ENCODE measurements around the gene AFF1. TPM values are rescaled to one million over a fixed set of nuclear protein-coding genes. Genes with fewer than 3 reads are reported as not detected.

Gene AFF1
- total and polyA plus RNA-seq, 7 donors = 7.2 to 100 (median 61.7) TPM

DNA sequence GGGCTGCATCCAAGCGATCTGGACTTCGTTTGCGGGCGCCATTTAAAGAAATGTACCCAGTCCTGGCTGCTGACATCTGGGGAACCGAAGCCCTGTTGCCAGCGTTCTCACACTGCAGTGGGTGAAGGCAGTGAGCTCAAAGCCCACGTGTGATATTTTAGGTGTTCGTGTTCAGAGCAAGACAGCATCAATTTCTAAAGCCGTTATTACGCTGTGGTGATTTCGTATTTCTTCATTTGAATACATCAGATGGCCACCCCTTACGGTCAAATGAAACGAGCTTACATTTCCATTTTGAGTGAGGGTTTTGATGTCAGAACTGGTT, 42.2 kb upstream of the AFF1 start:
- Histone ChIP-seq H3K9me3 (no peaks in the 10 kb centered on the region), H3K27ac (peak overlapping the region in 3 of 4 donors; percentile 16 to 58 (median 50)), H3K4me1 (peaks cover 0 to 15% (median 7%) of the 10 kb centered on the region in 4 donors), H3K4me3 (peak overlapping the region; percentile 54 to 85 (median 76)), H3K27me3 (no peaks in the 10 kb centered on the region), H3K36me3 (no peaks in the 10 kb centered on the region)
- intact Hi-C loops (cut with DNase I) = no loop called here
- DNase-seq = no peak
- WGBS, 2 donors = 12 to 16% methylated on average over 13 of the region's 13 CpGs
- TF ChIP-seq POLR2A (IDR thresholded peaks at IDR 0.05) = no peak
- no peak for TF ChIP-seq CTCF (IDR thresholded peaks at IDR 0.05)
- TF ChIP-seq POLR2AphosphoS5 (IDR thresholded peaks at IDR 0.05) = no peak
- TF ChIP-seq EP300 (IDR thresholded peaks at IDR 0.05) = no peak

GRCh38 chr4:86893136-86893535, 41.7 kb upstream of the AFF1 start:
- H3K9me3 ChIP-seq = no peaks in the 10 kb centered on the region
- H3K27me3 ChIP-seq = no peaks in the 10 kb centered on the region
- H3K27ac ChIP-seq = no peak overlapping the region
- DNase-seq = no peak
- WGBS, 2 donors = 90 to 94% methylated on average over 19 of the region's 19 CpGs
- H3K4me3 ChIP-seq = peak overlapping the region in 1 of 4 donors; percentile 79
- intact Hi-C loops (cut with DNase I) = no loop called here
- peaks cover 0 to 15% (median 7%) of the 10 kb centered on the region in 4 donors for H3K4me1 ChIP-seq
- TF ChIP-seq POLR2AphosphoS5 (IDR thresholded peaks at IDR 0.05) (no peak), POLR2A (IDR thresholded peaks at IDR 0.05) (no peak), CTCF (IDR thresholded peaks at IDR 0.05) (no peak), EP300 (IDR thresholded peaks at IDR 0.05) (no peak)
- no peaks in the 10 kb centered on the region for H3K36me3 ChIP-seq

GRCh38 chr4:86894455-86894854, 40.4 kb upstream of the AFF1 start:
- H3K27me3 ChIP-seq = no peaks in the 10 kb centered on the region
- H3K36me3 ChIP-seq = no peaks in the 10 kb centered on the region
- intact Hi-C loops (cut with DNase I) = no loop called here
- no peak for DNase-seq
- no peak for TF ChIP-seq EP300 (IDR thresholded peaks at IDR 0.05)
- TF ChIP-seq POLR2A (IDR thresholded peaks at IDR 0.05) = no peak
- TF ChIP-seq POLR2AphosphoS5 (IDR thresholded peaks at IDR 0.05) = no peak
- TF ChIP-seq CTCF (IDR thresholded peaks at IDR 0.05) = no peak
- H3K4me3 ChIP-seq = no peak overlapping the region
- H3K9me3 ChIP-seq = no peaks in the 10 kb centered on the region
- H3K4me1 ChIP-seq = peaks cover 0 to 15% (median 7%) of the 10 kb centered on the region in 4 donors
- no peak overlapping the region for H3K27ac ChIP-seq

- no peak for TF ChIP-seq POLR2A (IDR thresholded peaks at IDR 0.05)
- peak; percentile 36 to 69 (median 62) for TF ChIP-seq CTCF (IDR thresholded peaks at IDR 0.05)
- no peak for TF ChIP-seq POLR2AphosphoS5 (IDR thresholded peaks at IDR 0.05)
- Histone ChIP-seq H3K27me3 (no peaks in the 10 kb centered on the region), H3K36me3 (no peaks in the 10 kb centered on the region), H3K4me1 (peaks cover 0 to 15% (median 7%) of the 10 kb centered on the region in 4 donors), H3K9me3 (no peaks in the 10 kb centered on the region), H3K4me3 (no peak overlapping the region), H3K27ac (no peak overlapping the region)
- intact Hi-C loops (cut with DNase I) = loop anchor here (1.0 to 5.0 kb wide), 2 partner anchors 304 to 397 kb away; partner anchors contain the start of gene PTPN13
- DNase-seq = no peak
- 77 to 79% methylated on average over 6 of the region's 6 CpGs for WGBS, 2 donors
Measured at GRCh38 chr4:86895692-86896488, 38.9 kb upstream of the AFF1 start.
